ENCODE measurements around the gene GGT1. TPM values are rescaled to one million over a fixed set of nuclear protein-coding genes. Genes with fewer than 3 reads are reported as not detected.
A peak's percentile ranks its signal among the peaks of the same experiment; 100 is the strongest.
"Not testable (repeated sequence)": the region's sequence is repeated elsewhere in the genome, so short reads cannot be mapped to it uniquely, and the experiment has no call there.

GGT1 gene
- total RNA-seq, 2 experiments from 2014 or later: 39.5 to 41.5 TPM

DNA sequence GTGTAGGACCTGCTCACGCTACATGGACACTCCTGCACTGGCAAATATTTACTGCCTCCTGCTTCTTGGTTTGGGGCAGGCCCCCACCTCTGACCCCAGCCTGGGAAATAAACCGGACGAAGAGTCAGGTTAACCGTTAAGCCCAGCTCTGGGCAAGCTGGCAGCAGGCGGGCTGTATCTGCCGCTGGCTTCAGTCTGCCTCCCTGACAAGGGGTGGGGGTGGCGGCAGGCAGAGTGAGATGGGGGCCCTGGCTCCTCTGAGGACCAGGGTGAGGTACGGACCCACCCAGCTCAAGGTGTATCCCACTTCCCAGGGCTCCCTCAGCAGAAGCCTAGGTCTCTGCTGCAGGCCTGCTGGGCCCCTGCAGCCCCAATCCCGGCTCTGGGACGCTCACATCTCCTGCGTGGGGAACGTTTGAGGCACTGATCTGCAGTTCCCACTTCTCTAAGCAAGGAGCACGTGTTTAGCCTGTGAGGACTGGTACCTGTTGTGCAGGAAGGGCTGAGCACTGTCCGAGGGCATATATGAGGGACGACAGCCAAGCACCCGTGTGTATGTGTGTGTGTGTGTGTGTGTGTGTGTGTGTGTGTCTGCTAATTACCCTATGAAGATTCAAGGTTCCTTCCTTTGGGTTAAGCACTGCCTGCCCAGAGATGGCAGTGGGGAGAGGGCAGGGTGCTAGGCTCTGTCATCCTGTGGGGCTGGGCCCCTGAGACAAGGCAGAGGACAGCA lies 9.0 kb upstream of the GGT1 start:
- peaks cover 2% of the 10 kb centered on the region for H3K4me1 Mint-ChIP-seq (ENCODE audit: low read depth)
- CTCF ChIA-PET: no interaction called here
- H3K36me3 Mint-ChIP-seq: no peaks in the 10 kb centered on the region
- H3K27ac Mint-ChIP-seq: no peak overlapping the region
- no peaks in the 10 kb centered on the region for H3K9me3 Mint-ChIP-seq
- peaks cover 6% of the 10 kb centered on the region for H3K27me3 Mint-ChIP-seq
- POLR2A ChIA-PET: no interaction called here
- no peak overlapping the region for H3K4me3 Mint-ChIP-seq
- intact Hi-C loops (cut with micrococcal nuclease): no loop called here
- no peak for DNase-seq

DNA sequence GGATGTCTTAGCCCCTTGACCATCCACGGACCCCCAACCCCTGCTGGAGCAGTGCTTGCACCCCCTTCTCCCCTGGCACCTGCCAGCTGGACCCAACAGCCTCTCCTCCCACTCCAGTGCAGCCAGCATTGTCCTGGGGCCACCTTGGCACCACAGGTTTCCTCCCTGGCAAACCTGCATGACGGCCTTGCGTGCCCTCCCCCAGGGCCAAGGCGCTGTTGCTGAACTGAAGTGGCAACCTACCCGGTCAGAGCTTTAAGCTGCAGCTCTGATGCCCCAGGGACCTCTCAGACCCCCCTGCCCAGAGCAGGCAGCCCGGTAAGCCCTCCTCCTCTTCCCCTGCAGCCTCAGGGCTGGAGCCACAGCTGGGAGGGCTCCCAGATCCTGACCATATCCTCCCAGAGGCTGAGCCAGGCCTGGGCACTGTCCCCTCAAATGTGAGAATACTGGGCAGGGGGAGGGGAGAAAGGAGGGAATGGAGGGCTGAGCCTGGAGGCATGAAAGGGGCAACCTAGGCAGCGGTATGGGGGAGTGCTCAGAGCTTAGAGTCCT lies 8.3 kb upstream of the GGT1 start:
- DNase-seq: no peak
- H3K9me3 Mint-ChIP-seq: no peaks in the 10 kb centered on the region
- intact Hi-C loops (cut with micrococcal nuclease): loop anchor here (5.0 kb wide), 1 partner anchor 37 kb away; the partner anchor contains the start of genes GUCD1 and SNRPD3
- POLR2A ChIA-PET: no interaction called here
- H3K36me3 Mint-ChIP-seq: no peaks in the 10 kb centered on the region
- H3K27me3 Mint-ChIP-seq: peaks cover 6% of the 10 kb centered on the region
- H3K4me3 Mint-ChIP-seq: no peak overlapping the region
- H3K4me1 Mint-ChIP-seq (ENCODE audit: low read depth): peaks cover 2% of the 10 kb centered on the region
- no peak overlapping the region for H3K27ac Mint-ChIP-seq
- CTCF ChIA-PET: no interaction called here

DNA sequence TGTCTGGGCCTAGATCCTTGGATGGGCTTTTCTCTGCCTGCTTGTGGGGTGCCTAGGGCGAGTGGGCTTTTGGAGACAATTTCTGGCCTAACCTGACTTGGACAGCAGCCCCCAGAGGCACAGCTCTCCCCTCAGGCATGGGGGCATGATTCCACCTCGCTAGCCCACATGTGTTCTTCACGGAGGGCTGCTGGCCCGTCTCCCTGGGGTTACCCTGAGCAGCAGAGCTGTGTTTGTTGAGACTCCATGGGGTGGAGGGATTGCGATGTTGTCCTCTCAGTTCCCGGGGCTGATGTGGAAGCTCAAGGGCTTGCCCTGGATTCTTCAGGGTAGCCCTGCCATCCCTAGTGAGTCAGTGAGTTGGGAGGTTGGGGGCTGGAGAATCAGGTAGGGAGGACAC lies 7.8 kb upstream of the GGT1 start:
- no peak overlapping the region for H3K27ac Mint-ChIP-seq
- H3K4me3 Mint-ChIP-seq: no peak overlapping the region
- DNase-seq: no peak
- no peaks in the 10 kb centered on the region for H3K36me3 Mint-ChIP-seq
- peaks cover 2% of the 10 kb centered on the region for H3K4me1 Mint-ChIP-seq (ENCODE audit: low read depth)
- peaks cover 6% of the 10 kb centered on the region for H3K27me3 Mint-ChIP-seq
- intact Hi-C loops (cut with micrococcal nuclease): loop anchor here (5.0 kb wide), 1 partner anchor 38 kb away; the partner anchor contains the start of genes GUCD1 and SNRPD3
- POLR2A ChIA-PET: interaction anchor here (0.6 kb wide), 1 partner anchor 21 kb away, joined by 3 read pairs; no protein-coding TSS in a partner anchor
- CTCF ChIA-PET: no interaction called here
- H3K9me3 Mint-ChIP-seq: no peaks in the 10 kb centered on the region

- H3K9me3 Mint-ChIP-seq: no peaks in the 10 kb centered on the region
- no peak for DNase-seq
- intact Hi-C loops (cut with micrococcal nuclease): loop anchor here (5.0 kb wide), 1 partner anchor 39 kb away; the partner anchor contains the start of genes GUCD1 and SNRPD3
- H3K27ac Mint-ChIP-seq: no peak overlapping the region
- ChIA-PET POLR2A (interaction anchor here (0.6 kb wide), 1 partner anchor 21 kb away, joined by 3 read pairs; no protein-coding TSS in a partner anchor), CTCF (no interaction called here)
- H3K4me3 Mint-ChIP-seq: no peak overlapping the region
- no peaks in the 10 kb centered on the region for H3K36me3 Mint-ChIP-seq
- H3K27me3 Mint-ChIP-seq: peaks cover 6% of the 10 kb centered on the region
- H3K4me1 Mint-ChIP-seq (ENCODE audit: low read depth): peaks cover 2% of the 10 kb centered on the region
Observed at GRCh38 chr22:24595863-24596262, 7.1 kb upstream of the GGT1 start.

DNA sequence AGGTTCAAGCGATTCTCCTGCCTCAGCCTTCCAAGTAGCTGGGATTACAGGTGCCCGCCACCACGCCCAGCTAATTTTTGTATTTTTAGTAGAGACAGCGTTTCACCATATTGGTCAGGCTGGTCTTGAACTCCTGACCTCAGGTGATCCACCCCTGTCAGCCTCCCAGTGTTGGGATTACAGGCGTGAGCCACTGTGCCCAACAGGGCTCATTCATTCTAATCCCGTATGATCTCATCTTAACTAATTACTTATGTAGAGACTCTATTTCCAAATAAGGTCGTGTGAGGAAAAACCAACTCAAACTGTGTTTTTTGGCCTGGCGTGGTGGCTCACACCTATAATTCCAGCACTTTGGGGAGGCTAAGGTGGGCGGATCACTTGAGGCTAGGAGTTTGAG lies 5.9 kb upstream of the GGT1 start:
- intact Hi-C loops (cut with micrococcal nuclease): loop anchor here (5.0 kb wide), 1 partner anchor 40 kb away; the partner anchor contains the start of genes GUCD1 and SNRPD3
- H3K4me3 Mint-ChIP-seq; H3K27ac Mint-ChIP-seq; POLR2A ChIA-PET; H3K36me3 Mint-ChIP-seq; DNase-seq; CTCF ChIA-PET; H3K4me1 Mint-ChIP-seq (ENCODE audit: low read depth); H3K9me3 Mint-ChIP-seq; H3K27me3 Mint-ChIP-seq: not testable (repeated sequence)

DNA sequence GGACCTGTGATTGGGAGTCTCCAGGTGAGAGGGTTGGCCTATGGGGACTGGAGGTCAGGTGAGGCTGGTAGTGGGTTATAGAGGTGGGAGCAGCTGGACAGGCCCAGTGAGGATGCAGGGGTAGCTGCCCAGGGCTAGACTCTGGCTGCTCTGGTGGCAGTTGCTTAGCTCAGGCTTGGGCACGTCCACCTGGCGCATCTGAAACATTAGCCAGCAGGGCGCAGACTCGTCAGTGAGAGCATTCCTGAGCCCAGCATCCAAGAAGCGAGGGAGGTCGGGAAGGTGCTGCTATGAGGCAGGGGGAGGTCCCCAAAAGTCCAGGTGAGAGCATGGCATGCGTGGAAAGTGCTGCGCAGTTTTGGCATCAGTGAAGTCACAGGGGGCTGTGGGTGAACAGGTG lies 3.5 kb upstream of the GGT1 start:
- Mint-ChIP-seq H3K9me3 (no peaks in the 10 kb centered on the region), H3K4me3 (no peak overlapping the region), H3K27me3 (no peaks in the 10 kb centered on the region), H3K27ac (no peak overlapping the region), H3K4me1 (ENCODE audit: low read depth) (peaks cover 21% of the 10 kb centered on the region), H3K36me3 (no peaks in the 10 kb centered on the region)
- CTCF ChIA-PET: no interaction called here
- intact Hi-C loops (cut with micrococcal nuclease): loop anchor here (5.0 kb wide), 1 partner anchor 42 kb away; the partner anchor contains the start of genes GUCD1 and SNRPD3
- DNase-seq: no peak
- POLR2A ChIA-PET: no interaction called here

DNA sequence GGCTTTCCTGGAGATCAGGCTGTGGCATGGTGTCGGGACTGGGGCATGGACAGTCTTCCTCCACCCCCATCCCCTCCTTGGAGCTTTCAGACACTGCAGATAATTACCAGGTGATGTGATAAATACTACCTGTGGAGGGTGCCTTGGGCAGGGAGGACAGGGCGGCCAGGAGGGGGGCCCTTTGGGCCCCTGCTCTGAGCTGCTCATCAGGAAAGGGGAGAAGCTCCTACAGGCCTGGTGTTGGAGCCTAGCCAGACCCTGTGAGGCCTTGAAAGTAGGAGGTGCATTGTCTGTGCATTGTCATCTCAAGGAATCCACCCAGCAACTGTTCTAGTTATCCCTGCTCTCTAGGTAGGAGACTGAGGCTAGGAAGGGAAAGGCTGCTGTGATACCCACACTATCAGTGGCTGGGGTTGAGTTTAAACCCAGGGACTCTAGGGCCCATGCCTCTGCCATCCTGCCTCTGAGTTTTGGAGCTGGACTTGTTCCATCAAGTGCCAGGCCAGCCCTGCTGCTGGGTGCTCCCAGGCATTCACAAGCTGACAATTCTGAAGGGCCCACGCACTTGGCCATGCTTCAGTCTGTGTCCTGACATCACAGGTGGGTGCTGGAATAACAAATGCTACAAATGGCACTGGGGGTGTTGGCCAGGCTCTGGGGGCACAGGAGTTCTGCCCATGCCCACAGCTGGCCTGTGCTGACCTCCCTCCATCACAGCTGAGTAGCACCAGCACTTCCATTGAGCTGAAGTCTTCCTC lies 2.9 kb upstream of the GGT1 start:
- H3K4me3 Mint-ChIP-seq, DNase-seq, CTCF ChIA-PET, H3K9me3 Mint-ChIP-seq, H3K27me3 Mint-ChIP-seq, H3K36me3 Mint-ChIP-seq, H3K27ac Mint-ChIP-seq, POLR2A ChIA-PET: not testable (repeated sequence)
- intact Hi-C loops (cut with micrococcal nuclease): loop anchor here (5.0 kb wide), 1 partner anchor 43 kb away; the partner anchor contains the start of genes GUCD1 and SNRPD3
- H3K4me1 Mint-ChIP-seq (ENCODE audit: low read depth): peaks cover 21% of the 10 kb centered on the region

DNA sequence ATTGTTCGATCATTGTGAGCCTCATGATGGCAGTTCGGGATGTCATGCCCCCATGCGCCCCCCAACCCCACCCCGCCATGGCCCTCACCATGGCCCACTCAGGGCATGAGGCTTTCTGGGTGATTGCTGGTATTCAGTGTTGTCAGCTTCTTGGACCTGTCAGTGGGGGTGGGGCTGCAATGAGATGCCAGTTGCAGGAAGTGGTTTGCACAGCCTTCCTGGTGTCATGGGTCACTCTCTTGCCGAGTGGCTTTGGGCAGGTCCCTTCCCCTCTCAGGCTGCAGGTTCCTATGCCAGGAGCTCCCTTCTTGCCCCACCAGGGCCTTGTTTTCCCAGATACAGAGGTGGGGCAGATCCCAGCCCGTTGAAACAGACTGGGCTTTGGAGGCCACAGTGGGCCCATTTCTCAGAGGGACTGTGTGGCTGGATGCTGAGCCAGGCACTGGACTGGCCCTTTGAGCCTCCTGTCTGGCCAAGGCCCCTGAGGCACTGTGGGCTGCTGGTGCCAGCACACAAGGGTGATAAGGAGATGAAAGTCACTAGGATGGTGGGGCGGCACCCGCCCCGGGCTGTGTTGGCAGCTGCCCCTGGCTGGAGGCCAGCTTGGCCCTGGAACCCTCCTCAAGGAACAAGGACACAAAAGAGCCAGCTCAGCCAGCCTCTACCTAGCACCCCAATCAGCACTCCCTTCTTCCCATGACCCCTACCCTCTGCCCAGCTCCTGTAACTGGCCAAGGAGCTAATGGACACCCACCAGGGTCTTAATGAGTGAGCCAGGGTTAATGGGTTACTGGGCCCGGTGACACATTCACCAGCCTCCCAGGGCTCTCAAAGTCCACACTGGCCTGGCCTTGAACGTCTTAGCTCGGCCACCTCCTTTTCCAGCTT lies 1.5 kb upstream of the GGT1 start:
- CTCF ChIA-PET: no interaction called here
- DNase-seq: peak; percentile 46
- H3K9me3 Mint-ChIP-seq: no peaks in the 10 kb centered on the region
- H3K27me3 Mint-ChIP-seq: no peaks in the 10 kb centered on the region
- intact Hi-C loops (cut with micrococcal nuclease): no loop called here
- POLR2A ChIA-PET: no interaction called here
- no peak overlapping the region for H3K27ac Mint-ChIP-seq
- H3K4me1 Mint-ChIP-seq (ENCODE audit: low read depth): peaks cover 24% of the 10 kb centered on the region
- H3K36me3 Mint-ChIP-seq: no peaks in the 10 kb centered on the region
- H3K4me3 Mint-ChIP-seq: no peak overlapping the region

GRCh38 chr22:24602105-24602749 lies 766 bp upstream of the GGT1 start:
- H3K27me3 Mint-ChIP-seq; intact Hi-C loops (cut with micrococcal nuclease); H3K4me3 Mint-ChIP-seq; H3K9me3 Mint-ChIP-seq; DNase-seq; H3K36me3 Mint-ChIP-seq; POLR2A ChIA-PET; CTCF ChIA-PET; H3K27ac Mint-ChIP-seq: not testable (repeated sequence)
- peaks cover 25% of the 10 kb centered on the region for H3K4me1 Mint-ChIP-seq (ENCODE audit: low read depth)

DNA sequence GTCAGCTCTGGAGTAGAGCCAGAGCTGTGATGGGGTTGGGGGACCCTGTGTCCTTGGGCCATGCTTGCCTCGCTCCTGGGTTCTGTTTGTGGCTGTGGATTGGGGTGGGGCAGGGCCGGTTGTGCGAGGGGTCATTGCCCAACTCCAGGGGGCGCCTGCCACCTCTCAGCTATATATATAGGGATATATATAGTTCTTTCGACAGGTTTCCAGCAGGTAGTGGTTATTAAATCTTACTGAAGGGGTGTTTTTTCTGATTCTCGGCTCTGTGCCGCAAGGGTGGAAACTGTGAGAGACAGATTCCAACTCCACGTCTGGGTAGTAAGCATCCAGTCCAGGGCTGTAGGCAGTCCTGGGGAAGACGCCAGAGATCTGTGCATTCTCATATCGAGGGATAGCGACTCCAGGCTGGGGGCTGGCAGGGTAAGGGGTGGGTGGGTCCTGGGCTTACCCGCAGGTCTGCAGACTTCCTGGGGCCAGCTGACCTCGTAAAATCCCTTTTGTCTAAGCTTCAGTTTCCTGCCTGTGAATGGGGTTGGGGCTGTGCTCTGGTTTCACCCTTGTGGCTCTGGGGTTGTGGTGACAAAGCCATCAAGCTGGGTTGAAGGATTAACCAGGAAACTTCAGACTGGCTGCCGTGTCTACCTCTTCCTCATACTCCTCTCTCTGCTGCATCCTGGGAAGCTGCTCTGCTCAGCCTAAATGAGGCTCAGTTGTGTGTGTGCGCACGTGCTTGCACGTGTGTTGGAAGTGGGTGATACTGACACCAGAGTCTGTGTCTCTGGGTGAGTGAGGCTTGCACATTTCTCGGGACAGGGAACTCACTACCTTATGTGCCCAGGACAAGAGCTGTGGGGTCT lies 1.0 kb downstream of the GGT1 start:
- H3K27me3 Mint-ChIP-seq; H3K9me3 Mint-ChIP-seq; POLR2A ChIA-PET; CTCF ChIA-PET; intact Hi-C loops (cut with micrococcal nuclease); H3K36me3 Mint-ChIP-seq: not testable (repeated sequence)
- H3K27ac Mint-ChIP-seq: peak overlapping the region; percentile 69
- peak; percentile 42 for DNase-seq
- peak overlapping the region; percentile 11 for H3K4me3 Mint-ChIP-seq
- H3K4me1 Mint-ChIP-seq (ENCODE audit: low read depth): peaks cover 31% of the 10 kb centered on the region

GRCh38 chr22:24606340-24606739 lies 3.3 kb downstream of the GGT1 start:
- POLR2A ChIA-PET; H3K36me3 Mint-ChIP-seq; H3K27me3 Mint-ChIP-seq; CTCF ChIA-PET; intact Hi-C loops (cut with micrococcal nuclease); H3K4me3 Mint-ChIP-seq; H3K9me3 Mint-ChIP-seq: not testable (repeated sequence)
- peak; percentile 16 for DNase-seq
- peaks cover 30% of the 10 kb centered on the region for H3K4me1 Mint-ChIP-seq (ENCODE audit: low read depth)
- peak overlapping the region; percentile 68 for H3K27ac Mint-ChIP-seq
